HS-27A (cell line): ENCODE results near the gene MARCHF2.

Experiments used
- DNase-seq: peaks from one replicate; pipeline ENCODE4 v3.0.0-alpha.2; 2012; ENCODE audit warnings: low read depth, missing footprints

Gene MARCHF2

DNA sequence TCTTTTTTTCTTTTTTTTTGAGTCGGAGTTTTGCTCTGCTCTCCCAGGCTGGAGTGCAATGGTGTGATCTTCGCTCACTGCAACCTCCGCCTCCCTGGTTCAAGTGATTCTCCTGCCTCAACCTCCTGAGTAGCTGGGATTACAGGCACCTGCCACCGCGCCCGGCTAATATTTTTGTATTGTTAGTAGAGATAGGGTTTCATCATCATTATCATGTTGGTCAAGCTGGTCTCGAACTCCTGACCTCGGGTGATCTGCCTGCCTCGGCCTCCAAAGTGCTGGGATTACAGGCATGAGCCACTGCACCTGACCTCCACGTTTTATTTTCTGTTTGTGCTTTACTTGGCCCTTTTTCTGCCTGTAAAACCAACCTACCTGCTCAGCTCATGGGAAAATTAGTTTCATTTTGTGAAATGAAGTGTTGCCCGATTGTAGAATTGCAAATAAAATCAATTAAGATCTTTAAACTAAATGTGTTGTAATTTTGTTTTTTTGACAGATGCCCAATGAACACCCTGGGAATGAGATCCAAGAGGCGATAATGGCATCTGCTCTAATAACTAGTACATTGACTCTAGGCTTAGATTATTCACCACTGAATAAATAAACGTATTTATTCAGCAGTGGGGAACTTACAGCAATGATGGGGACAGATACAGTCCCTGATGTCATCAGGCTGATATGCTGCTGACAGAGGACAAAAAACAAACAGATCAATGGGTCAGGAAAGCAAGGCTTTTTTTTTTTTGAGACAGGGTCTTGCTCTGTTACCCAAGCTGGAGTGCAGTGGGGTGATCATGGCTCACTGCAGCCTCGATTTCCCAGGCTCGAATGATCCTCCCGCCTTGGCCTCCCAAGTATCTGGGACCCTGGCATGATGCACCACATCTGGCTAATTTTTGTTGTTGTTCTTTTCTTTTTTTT, 25.2 kb upstream of the MARCHF2 start:
- no peak for DNase-seq

DNA sequence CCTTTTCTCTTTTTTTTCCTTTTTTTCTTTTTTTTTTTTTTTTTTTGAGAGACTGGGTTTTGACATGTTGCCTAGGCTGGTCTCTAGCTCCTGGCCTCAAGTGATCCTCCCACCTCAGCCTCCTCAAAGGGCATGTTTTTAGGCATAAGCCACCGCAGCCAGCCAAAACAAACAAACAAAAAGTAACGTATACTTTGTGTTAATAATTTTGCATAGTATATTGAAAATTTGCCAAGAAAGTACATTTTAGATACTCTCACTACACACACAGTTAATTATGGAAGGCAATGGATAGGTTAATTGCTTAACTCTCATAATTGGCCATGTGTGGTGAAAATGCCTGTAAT, 24.5 kb upstream of the MARCHF2 start:
- no peak for DNase-seq

DNA sequence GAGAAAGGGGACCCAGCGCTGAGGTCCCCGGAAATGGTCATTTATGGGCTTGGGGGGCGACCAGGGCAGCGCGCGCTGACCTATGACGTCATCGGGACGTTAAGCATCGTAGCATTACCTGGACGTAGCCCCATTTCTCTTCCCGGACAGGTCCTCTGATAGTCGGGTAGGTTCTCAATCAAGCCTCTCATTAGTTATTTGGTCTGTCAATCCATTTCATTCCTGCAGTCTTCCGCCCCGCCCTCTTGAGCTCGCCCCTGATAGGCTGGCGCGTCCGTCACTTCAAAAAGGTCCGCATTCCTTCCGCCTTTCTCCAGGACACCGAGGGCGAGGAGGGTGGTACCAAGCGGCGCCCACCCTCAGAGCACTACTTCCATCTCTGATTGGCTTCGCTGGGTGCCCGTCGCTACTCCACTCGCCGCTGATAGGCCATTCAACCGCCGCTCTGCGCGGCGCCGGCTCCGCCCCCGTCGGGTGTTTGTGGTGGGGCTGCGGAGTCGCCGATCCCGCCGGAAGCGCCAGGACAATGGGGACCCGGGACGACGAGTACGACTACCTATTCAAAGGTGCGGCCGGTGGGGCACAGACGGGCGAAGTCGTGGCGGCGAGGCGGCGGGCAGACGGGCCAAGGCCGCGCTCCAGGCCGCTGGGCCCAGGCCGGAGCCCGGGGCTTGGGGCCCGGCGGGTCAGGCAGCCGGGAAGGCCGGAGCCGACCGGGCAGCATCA, 23.1 kb upstream of the MARCHF2 start, which contains the start of gene RAB11B:
TSS of gene RAB11B (plus strand) at position 470 of the 726 bp plus-strand sequence. CDS start at position 527, 57 bp downstream.
- DNase-seq: peak; percentile 97

DNA sequence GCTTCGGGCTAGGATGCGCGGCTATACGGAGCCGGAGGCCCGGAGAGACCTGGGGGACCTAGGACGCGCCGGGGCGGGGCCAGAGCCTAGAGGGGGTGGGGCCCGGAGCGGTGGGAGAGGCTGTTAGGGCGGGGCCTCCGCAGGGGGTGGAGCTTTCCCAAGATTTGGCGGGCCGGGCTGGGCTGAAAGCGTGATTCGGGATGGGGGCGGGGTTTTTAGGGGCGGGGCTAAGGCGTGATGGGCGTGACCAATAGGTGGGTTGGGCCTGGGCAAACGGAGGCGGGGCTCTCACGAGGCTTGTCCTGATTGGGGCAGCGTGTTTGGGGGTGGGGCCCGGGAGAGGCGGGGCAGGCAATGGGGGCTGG, 22.5 kb upstream of the MARCHF2 start:
- DNase-seq: peak; percentile 62

DNA sequence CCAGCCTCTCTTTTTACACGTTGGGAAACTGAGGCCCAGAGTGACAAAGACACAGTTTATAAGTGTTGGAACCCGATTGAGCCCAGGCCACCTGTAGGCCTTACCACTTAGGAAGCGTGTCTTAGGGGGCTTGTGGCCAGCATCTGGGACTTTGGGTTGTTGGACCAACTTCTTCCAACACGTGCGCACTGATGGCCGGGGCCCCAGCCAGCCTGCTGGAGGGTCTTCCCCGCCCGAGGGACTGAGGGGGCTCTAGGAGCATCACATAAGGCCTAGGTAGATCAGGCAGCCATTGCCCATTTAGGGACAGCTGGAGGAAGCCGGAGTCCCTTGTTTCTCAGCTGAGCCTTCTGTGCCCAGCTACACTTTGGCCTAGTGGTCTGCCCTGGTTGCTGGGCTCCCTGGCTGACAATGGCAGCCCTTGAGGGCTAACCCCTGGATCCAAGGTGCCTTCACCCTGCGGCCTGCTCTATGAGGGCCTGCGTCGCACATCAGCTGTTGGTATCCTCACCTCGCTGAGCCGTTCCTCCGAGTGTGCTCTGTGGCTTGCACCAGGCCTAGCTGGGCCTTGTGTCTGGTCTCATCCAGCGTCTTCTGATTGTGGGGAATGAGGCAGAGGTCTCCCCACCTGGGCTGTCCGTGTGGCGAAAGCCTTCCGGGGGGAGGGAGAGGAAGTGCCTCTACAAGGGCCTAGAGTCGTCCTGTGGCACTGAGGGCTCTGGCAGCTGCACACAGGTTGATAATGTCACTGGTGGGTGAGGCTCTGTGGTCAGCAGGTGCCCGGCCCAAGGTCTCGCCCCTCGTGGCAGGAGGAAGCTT, 21.7 kb upstream of the MARCHF2 start:
- no peak for DNase-seq

DNA sequence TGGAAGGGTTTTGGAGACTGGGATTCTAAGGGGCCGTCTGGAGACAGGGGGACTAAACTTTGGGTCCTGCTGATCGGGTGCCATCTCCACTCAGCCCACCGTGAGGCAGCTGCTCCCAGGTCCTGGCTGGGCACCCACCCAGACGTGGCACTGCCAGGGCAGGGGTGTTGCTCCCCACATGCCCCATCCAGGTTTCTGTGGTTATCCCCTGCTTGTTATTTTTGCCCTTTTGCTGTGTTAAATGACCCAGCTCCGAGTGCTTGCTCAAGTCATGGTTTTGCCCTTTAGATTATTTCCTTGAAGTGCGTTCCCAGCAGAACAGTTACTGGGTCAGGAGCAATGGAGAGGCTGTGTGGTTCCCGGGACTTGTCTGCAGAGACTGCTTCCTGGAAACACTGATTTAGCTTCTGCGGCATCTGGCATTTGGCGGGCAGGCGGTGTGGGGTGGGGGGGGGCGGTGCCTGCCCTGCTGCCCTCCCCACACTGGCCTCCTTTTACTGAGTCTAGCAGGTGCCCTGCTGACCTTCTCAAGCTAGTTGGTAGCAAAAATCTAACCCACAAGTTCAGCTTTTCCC, 21.0 kb upstream of the MARCHF2 start:
- no peak for DNase-seq

DNA sequence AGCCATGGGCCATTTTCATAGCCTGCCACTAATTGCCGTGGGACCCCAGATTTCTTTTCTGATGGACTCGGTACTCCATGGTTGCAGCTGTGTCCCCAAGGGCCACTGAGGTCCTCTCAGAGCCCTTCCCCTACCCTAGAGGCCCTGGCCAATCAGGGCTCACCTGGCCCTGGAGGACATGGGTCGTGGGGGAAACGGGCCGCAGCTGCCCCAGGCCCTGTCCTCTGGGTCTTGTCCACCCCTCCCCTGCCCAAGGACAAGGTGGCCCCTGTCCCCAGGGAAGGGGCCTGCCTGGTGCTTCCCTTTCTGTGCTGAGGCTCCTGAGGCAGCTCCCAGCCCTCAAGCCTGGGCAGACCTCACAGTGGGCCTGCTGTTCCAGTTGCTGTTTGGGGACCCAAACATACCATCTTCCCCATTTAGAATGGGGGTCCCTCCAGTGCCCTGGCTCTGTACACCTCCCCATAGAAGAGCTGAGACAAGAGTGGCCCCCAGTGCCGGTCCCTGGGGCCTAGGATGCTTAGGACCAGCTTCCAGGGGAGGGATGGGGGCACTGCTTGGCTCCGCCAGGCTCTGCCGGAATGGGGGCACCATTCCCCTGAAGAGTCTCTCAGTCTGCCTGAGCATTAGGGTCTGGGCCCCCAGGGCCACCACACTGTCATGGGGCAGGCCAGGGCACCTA, 19.8 kb upstream of the MARCHF2 start:
- DNase-seq: no peak

DNA sequence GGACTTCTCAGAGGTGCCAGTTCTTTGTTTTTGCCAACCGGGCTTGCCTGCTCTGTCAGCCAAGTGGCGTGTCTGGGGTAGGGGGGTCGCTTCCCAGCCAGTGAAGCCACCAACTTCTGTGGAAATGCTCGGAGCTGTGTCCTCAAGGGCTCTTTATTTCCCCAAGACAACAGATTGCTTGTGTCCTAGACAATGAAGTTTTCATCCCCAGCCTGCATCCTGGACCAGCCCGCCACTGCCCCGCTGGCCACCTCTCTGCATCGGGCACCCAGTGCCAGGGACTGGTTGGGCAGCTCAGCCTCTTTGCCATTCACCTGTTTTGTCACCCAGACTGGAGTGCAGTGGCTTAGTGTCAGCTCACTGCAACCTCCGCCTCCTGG, 19.2 kb upstream of the MARCHF2 start:
- DNase-seq: no peak

DNA sequence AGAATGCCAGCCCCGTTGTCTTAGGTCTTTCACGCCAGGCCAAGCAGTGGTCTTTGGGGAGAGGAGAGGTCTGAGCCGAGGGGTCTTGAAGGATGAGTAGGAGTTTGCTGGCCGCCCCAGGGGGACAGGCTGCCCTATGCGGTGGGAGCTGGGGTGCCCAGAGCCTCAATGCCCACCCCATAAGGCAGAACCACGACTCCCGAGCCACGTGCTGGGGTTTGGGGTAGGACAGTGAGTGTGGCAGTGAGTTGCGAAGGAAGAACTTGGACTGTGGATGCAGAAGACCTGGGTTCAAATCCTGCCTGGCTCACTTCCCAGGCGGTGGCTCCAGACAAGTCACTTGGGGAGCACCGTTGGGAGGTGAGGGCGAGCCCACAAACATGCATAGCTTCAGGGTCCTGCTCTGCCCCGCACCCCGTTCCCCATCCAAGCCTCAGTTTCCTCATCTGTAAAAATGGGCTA, 17.5 kb upstream of the MARCHF2 start:
- no peak for DNase-seq

DNA sequence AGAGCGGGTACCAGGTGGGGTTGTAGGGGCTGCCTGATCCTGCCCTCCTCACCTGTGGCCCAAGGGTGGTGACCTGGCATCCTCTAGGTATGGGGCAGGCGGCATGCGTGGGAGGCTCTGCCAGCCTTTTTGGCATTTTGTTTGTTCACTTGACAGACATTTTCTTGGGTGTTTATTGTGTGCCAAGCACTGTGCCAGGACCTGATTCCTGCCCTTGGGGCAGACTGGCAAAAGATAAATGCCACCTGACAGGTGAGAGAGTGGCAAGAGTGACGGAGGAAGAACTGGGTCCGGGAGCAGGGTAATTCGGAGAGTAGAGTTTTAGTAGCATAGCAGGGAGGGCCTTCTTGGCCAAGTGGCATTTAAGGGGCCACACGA, 16.9 kb upstream of the MARCHF2 start:
- DNase-seq: no peak

DNA sequence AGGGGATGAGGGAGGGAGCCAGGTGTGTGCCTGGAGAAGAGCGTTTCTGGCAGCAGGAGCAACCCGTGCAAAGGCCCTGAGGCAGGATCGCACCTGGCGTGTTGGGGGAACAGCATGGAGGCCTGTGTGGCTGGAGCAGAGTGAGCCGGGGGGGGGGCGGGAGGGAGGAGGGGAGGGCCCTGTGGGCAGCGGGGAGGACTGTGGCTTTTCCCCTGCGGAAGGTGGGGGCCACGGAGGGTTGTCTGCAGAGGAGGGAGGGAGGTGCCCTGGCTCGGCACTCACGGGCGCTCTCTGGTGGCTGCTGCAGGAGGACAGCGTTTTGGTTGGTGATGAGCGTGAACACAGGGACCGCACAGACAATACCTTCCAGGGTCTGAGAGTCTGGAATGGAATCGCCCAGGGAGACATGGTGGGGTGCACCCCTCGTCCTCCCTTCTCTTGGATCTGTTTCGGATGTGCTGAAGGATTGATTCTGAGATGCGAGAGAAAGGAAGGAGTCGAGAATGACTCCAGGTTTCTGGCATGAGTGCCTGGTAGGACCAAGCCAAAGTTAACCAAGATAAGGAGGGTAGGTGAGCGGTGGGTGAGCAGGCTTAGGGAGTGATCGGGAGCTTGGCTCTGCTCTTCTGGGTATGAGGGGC, 16.4 kb upstream of the MARCHF2 start:
- DNase-seq: no peak

DNA sequence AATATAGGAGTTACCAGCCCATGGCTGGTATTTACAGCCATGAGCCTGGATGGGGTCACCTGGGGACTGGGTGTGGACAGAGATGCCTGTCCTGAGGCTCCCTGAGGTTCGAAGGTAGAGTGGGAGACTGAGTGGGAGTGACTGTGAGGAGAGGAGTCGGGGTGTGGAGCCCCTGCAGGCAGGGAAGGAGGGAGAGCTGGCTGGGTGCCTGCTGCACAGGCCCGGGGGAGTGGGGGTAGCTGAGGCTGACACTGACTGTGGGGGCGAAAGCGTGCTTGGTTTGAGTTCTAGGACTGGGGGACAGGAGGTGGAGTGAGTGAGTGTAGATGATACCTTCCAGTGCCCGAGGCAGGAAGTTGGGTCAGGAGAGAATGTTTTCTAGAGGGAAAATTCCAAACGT, 15.8 kb upstream of the MARCHF2 start:
- no peak for DNase-seq

DNA sequence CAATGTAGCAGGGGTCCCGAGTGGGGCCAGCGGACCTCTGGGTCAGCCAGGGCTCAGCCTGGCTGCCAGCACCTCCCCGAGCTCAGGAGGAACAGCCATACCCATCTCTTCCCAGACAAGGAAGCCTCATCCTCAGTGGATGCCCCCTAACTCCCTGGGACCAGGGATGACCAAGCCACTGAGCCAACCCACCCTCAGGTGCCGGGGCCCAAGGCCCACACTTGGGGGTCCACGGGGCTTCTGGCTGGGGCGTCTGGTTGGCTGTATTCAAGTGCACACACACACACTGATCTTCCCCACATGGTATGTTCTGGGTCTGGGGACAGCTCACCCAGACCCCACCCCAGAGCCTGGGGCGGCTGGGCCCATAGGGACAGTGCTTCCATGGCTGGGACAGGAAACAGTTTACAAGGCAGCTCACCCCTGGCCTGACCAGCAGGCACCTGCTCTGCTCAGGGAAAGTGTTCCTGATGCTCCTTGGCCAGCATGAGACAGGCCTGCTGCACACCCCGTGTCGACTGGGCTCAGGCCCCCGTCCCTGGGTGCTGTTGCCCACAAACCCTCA, 15.3 kb upstream of the MARCHF2 start:
- DNase-seq: no peak

DNA sequence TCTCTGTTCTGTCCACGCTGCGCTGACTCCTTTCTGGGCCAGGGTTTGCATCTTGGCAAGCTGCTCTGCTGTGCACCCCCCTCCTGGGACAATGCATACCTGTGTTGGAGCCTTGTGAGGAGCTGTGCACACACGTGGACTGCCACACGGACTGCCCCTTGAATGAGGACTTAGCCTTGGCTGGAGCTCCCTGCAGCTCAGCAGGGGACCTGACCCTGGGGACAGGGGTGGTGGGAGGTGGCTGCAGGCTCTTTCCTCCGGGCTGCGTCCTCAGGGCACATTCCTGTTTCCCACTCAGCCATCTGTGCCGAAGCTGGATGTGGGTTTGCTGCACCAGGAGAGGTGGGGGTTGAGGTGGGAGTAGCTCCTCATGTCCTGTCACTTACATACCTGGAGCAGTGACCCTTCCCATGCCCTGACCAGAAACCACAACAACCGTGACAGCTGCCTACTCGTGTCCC, 14.8 kb upstream of the MARCHF2 start:
- DNase-seq: no peak

DNA sequence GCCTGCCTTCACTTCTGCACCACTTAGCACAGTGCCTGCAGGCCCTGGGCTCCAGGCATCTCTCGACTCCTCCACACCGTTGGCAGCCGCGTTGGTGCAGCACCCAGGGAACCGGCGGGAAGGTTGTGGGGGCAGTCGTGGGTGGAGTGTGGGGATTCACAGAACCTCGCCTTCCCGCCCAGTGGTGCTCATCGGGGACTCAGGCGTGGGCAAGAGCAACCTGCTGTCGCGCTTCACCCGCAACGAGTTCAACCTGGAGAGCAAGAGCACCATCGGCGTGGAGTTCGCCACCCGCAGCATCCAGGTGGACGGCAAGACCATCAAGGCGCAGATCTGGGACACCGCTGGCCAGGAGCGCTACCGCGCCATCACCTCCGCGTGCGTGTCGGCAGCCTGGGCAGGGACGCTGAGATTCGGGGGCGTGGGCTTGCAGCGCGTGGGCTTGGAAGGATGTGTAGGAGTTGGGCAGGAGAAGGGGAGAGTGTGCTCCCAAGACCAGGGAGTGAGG, 13.4 kb upstream of the MARCHF2 start:
- DNase-seq: no peak

DNA sequence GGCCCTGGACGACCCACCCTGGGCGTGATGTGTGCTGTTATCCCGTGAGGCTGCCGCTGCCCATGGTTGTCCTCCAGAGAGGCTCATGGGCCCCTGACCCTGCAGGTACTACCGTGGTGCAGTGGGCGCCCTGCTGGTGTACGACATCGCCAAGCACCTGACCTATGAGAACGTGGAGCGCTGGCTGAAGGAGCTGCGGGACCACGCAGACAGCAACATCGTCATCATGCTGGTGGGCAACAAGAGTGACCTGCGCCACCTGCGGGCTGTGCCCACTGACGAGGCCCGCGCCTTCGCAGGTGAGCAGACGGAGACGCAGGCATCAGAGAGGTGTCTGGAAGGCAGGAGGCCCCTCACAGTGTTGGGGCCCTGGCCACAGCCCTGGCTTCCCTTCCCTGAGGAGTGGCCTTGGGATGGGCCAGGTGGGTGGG, 11.1 kb upstream of the MARCHF2 start:
- no peak for DNase-seq

DNA sequence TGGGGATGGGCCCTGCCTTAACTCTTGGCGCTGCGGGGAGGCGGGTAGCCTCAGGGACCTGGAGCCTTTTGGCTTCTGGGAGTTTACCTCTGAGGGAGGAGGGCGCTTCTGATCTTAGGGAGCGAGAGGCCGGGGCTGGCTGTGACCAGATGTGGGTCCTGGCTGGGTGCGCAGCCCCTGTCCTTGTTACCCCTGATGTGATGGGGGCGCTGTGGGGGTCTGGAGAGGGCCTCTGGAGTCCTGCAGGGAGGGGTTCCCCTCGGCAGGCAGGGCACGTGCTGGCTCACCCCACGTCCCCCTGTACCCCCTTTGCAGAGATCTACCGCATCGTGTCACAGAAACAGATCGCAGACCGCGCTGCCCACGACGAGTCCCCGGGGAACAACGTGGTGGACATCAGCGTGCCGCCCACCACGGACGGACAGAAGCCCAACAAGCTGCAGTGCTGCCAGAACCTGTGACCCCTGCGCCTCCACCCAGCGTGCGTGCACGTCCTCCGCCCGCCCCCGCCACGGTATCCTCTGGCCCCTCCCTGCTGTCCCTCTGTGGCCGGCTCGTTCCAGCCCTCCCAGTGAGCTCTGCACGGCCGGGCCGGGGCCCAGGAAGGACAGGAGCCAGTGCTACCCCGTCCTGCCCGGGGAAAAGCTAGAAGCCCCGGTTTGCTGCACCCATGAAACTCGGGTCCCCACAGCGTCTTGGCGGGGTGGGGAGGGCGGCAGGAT, 9.8 kb upstream of the MARCHF2 start:
- no peak for DNase-seq

DNA sequence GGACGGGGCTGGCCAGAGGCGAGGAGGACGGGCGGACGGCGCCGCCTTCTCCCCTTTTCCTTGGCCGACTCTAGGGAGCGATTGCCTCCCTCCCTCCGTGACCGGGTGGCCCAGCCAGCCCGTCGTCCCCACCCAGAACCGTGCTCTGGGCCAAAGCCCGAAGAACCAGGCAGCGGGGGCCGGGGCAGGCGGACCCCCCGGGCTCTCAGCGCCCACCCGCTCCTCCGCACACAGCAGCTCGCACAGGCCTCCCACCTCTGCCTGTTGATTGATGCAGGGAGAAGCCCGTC, 9.3 kb upstream of the MARCHF2 start:
- no peak for DNase-seq

DNA sequence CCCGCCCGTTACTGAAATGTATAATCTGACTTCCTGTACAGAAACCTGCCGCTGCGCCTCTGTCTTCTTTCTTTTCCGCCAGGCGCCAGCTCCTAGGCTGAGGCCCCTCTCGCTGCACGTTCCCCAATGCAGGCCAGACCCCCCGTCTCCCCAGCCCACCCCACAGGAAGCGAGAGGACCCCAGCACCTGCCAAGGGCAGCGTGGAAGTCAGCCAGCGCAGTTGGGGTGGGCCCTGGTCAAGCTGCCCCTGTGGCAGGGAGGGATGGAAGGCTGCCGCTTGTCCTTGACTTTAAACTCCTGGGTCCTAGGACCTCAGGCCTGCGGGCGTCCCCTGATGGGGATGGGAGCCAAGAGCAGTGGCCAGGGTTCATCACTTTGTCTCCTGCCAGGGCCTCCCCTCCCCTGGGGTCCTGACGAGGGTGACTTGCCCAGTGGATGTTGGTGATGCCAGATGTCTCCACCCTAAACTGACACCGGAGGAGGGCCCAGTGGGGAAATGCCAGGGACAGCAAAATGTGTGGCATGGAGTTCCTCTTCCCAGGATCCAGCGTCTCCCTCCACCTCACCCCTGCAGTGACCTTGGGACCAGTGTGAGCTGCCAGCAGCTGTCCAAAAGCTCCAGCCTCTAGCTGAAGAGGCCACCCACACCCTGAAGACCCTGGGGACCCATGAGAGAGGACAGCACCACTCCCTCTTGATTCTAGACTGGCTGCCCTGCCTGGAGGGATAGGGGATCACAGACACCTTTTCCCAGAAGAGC, 8.5 kb upstream of the MARCHF2 start:
- DNase-seq: no peak
